ENCODE results near the gene TOR1B.
"Not testable (repeated sequence)": the region's sequence is repeated elsewhere in the genome, so short reads cannot be mapped to it uniquely, and the experiment has no call there.

Gene TOR1B

DNA sequence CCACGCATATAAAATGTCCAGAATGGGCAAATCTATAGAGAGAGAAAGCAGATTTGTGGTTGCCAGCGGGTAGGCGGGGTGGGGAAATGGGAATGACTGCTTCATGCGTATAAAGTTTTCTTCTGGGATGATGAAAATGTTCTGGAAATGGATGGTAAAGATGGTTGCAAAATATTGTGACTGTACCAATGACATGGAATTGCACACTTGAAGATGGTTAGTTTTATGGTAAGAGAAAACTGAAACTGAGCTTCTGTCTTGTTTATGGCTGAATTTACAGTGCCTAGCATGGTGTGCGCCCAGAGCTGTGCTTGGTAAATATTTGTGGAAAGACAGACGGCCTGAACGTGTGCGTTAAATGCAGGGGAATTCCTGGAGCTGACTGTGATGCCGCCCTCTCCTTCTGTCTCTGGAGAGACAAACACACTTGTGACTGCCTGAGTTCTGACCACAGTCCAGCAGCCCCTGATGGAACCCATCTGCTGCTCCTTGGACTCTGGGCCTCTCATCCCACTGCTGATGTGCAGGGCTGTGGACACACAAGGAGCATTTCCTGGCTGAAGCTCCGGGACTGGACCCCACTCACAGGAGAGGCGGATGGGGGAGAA is 41.6 kb upstream of the TOR1B start:
- H3K4me3 ChIP-seq (ENCODE audit: low read depth, low read length) = no peak overlapping the region
- DNase-seq (ENCODE audit: low read depth) = no peak
- TF ChIP-seq, protein P1, sequence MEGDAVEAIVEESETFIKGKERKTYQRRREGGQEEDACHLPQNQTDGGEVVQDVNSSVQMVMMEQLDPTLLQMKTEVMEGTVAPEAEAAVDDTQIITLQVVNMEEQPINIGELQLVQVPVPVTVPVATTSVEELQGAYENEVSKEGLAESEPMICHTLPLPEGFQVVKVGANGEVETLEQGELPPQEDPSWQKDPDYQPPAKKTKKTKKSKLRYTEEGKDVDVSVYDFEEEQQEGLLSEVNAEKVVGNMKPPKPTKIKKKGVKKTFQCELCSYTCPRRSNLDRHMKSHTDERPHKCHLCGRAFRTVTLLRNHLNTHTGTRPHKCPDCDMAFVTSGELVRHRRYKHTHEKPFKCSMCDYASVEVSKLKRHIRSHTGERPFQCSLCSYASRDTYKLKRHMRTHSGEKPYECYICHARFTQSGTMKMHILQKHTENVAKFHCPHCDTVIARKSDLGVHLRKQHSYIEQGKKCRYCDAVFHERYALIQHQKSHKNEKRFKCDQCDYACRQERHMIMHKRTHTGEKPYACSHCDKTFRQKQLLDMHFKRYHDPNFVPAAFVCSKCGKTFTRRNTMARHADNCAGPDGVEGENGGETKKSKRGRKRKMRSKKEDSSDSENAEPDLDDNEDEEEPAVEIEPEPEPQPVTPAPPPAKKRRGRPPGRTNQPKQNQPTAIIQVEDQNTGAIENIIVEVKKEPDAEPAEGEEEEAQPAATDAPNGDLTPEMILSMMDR (IDR thresholded peaks at IDR 0.05; ENCODE audit: control insufficient read depth, extremely low read depth, insufficient read depth) = no peak

DNA sequence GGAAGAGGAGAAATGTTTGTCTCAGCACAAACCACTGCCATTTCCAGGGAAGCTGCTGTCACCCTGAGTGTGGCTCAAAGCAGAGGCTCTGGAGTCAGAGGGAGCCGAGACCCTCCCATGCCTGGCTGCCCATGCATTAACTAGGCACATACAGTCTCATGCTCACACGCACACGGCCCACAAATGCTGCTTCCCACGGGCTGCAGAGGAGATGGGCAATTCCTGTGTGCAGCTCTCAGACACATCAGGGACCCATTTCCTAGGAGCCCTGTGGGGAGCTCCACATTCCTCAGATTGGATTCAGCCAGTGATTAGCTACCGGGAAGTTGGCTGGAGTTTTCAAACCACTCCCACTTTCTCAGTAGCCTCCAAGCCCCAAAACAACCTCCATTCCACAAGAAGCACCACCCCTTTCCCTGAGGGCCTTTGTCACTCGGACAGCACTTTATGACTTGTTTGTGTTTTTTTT is 41.0 kb upstream of the TOR1B start:
- H3K4me3 ChIP-seq (ENCODE audit: low read depth, low read length) = no peak overlapping the region
- no peak for DNase-seq (ENCODE audit: low read depth)
- TF ChIP-seq, protein P1 (IDR thresholded peaks at IDR 0.05; ENCODE audit: control insufficient read depth, extremely low read depth, insufficient read depth) = no peak

DNA sequence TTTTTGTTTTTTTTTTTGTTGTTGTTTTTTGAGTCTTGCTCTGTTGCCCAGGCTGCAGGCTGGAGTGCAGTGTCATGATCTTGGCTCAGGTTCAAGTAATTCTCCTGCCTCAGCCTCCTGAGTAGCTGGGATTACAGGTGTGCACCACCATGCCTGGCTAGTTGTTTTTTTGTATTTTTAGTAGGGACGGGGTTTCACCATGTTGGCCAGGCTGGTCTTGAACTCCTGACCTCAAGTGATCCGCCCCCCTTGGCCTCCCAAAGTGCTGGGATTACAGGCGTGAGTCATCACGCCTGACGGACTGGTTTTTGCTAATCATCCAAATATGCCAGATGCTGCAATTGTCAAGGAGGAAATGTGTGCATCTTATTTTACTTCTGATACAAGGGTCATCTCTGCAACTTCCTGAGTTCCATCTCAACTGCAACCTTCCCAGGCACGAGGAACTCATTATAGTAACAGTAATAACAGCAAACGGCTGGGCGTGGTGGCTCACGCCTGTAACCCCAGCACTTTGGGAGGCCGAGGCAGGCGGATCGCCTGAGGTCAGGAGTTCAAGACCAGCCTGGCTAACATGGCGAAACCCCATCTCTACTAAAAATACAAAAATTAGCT is 40.5 kb upstream of the TOR1B start:
- not testable (repeated sequence) for H3K4me3 ChIP-seq (ENCODE audit: low read depth, low read length); DNase-seq (ENCODE audit: low read depth)

DNA sequence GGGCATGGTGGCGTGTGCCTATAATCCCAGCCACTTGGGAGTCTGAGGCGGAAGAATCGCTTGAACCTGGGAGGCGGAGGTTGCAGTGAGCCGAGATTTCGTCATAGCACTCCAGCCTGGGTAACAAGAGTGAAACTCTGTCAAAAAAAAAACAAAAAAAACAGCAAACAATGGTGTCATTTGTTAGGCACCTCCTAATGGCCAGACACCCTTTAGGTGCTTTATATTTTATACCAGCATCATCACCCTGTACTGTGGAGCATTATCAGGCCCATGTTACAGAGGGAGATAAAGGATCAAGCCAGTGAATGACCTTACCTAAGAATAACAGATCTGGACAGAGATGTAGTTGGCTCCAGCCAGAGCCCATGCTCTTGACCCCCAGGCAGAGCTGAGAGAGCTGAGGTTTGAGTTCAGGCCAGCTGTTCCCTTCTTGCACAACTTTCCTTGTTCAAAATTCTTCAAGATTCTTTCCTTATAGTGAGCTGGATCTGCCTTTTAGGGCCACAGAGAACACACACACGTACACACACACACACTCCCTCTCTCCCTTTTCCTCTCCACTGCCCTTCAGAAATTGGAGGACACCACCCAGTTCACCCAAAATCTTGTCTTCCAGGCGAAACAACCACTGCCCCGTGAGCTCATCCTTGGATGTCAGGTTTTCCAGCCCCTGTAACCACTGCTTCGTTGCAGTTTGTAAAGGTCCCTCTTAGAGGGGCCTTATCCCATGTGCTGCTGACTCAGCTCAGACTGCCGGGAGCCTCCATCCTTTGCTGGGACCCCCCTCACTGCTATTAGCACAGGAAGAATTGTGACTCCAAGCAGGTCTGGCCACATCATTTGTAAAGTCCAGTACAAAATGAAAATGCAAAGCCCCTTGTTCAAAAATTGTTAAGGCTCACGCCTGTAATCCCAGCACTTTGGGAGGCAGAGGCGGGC is 39.7 kb upstream of the TOR1B start:
- TF ChIP-seq, protein P1 (IDR thresholded peaks at IDR 0.05; ENCODE audit: control insufficient read depth, extremely low read depth, insufficient read depth) = no peak
- DNase-seq (ENCODE audit: low read depth) = no peak
- no peak overlapping the region for H3K4me3 ChIP-seq (ENCODE audit: low read depth, low read length)

DNA sequence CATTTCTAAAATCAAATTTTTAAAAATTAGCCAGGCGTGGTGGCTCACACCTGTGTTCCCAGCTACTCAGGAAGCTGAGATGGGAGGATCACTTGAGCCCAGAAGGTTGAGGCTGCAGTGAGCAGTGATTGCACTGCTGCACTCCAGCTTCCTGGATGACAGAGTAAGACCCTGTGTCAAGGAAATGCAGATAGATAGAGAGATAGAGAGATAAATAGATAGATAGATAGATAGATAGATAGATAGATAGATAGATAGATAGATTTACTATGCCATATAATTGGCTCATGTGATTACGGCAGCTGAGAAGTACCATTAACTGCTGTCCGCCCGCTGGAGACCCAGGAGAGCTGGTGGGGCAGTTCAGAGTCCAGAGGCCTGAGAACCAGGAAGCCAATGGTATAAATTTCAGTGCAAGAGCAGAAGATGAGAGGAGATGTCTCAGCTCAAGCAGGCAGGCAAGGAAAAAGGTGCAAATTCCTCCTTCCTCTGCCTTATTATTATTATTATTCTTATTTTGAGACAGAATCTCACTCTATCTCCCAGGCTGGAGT is 37.1 kb upstream of the TOR1B start:
- DNase-seq (ENCODE audit: low read depth) = no peak
- H3K4me3 ChIP-seq (ENCODE audit: low read depth, low read length) = no peak overlapping the region
- TF ChIP-seq, protein P1 (IDR thresholded peaks at IDR 0.05; ENCODE audit: control insufficient read depth, extremely low read depth, insufficient read depth) = no peak

DNA sequence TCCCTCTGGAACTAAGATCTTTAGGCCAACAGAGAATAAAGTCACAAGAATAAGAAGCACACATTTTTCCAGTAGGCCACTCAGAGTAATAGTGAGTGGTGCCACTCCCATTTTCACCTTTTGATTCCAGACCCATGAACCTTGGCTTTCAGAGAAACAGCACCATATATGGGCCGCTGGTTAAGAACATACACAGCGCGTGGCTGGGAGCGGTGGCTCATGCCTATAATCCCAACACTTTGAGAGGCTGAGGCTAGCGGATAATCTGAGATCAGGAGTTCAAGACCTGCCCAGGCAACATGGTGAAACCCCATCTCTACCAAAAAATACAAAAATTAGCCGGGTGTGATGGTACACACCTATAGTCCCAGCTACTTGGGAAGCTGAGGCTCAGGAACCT is 34.5 kb upstream of the TOR1B start:
- no peak for DNase-seq (ENCODE audit: low read depth)

More for the DNA sequence above, 34.5 kb upstream of the TOR1B start:
- TF ChIP-seq, protein P1 (IDR thresholded peaks at IDR 0.05; ENCODE audit: control insufficient read depth, extremely low read depth, insufficient read depth) = no peak
- no peak overlapping the region for H3K4me3 ChIP-seq (ENCODE audit: low read depth, low read length)

Data from LNCaP clone FGC (cell line).